Stimulated activated memory B cell treated with anti-CD40 and anti-IgM and Interleukin-4, amounts not matched to agents 10 μg/mL and 1 μg/mL and 100 μg/mL, for 72 hours (primary cell): ENCODE results near the gene DHRS4L2.
"Not testable (repeated sequence)": the region's sequence is repeated elsewhere in the genome, so short reads cannot be mapped to it uniquely, and the experiment has no call there.

Experiments
- ATAC-seq: fragments of 150-1000 bp; cut with Tn5 transposase; 2 replicates; pipeline ENCODE4 v1.10.0; 2021
- H3K27ac Mint-ChIP-seq: one replicate; pipeline ENCODE4 v1.8.0; 2022; ENCODE audit warnings: mild to moderate bottlenecking, mixed read lengths
- H3K27me3 Mint-ChIP-seq: one replicate; pipeline ENCODE4 v1.8.0; 2022; ENCODE audit warnings: mixed read lengths
- H3K36me3 Mint-ChIP-seq: one replicate; pipeline ENCODE4 v1.8.0; 2022; ENCODE audit warnings: mixed read lengths
- H3K4me1 Mint-ChIP-seq: one replicate; pipeline ENCODE4 v1.8.0; 2022; ENCODE audit warnings: mixed read lengths
- H3K4me3 Mint-ChIP-seq: one replicate; pipeline ENCODE4 v1.8.0; 2022; ENCODE audit warnings: mild to moderate bottlenecking, moderate library complexity, mixed read lengths
- H3K9me3 Mint-ChIP-seq: one replicate; pipeline ENCODE4 v1.8.0; 2022; ENCODE audit warnings: mixed read lengths

The DHRS4L2 gene

DNA sequence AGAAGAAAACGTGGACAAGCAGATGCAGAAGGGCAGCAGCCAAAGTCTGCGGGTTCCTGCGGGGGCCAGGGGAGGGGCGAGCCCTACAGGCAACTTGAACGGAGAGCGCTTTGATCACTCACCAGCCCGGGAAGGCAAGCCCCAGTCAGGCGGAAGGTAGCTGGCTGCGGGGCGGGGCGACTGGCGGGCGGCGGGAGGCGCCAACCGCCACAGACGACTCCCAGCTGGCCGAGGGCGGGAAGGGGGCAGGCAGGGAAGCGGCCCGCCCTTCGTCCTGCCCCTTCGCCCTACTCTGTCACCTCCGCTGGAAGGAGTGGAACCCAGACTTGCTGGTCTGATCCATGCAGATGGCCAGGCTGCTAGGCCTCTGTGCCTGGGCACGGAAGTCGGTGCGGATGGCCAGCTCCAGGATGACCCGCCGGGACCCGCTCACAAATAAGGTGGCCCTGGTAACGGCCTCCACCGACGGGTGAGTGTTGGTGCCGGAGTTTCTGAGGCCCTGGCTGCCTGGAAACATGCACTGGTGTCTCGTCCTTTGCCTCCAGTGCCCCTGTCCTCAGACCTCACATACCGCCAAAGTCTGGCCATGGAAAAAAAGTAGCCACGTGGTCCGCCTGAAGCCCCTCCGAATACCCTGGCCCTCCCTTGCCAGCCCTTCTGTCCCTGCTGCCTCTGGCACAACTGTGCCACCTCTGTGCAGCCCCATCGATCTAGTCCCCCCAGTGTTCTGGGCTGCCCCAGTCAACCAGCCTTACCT is at the start of gene DHRS4L2:
TSS of gene DHRS4L2 (plus strand) at position 323 of the 757 bp plus-strand sequence. CDS start at position 342, 19 bp downstream.
- not testable (repeated sequence) for H3K27me3 Mint-ChIP-seq, H3K36me3 Mint-ChIP-seq, H3K9me3 Mint-ChIP-seq
- Mint-ChIP-seq H3K4me3 (peak within 1 kb of the TSS; percentile 82), H3K4me1 (peaks cover 20% of the 10 kb centered on the region), H3K27ac (peak within 1 kb of the TSS; percentile 80)
- ATAC-seq: peak; percentile 92

DNA sequence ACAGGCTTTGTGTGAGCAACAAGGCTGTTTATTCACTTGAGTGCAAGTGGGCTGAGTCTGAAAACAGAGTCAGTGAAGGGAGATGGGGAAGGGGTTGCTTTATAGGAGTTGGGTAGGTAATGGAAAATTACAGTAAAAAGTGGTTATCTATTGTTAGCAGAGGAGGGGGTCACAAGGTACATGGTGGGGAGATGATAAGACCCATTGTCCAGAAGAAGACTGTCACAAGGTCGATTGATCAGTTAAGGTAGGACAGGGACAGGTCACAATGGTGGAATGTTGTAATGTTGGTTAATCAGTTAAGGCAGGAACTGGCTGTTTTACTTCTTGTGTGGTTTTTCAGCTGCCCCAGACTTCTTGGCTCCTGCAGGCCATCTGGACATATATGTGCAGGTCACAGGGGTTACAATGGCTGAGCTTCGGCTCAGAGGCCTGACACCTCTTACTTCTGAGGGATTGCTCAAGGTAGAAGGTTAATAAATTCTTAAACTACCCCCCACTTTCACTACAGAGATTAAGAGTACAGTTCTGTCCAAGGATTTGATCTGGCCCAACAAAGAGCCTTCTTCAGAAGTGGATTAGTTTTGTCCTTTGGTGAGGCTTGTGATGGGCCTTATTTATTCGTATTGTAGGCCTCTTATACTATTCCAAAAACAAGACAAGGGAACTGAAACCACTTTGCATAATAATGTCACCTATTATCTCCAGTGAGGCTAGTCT is 49.0 kb upstream of the DHRS4L2 start:
- no peak for ATAC-seq
- Mint-ChIP-seq H3K36me3 (peaks cover 26% of the 10 kb centered on the region), H3K27me3 (no peaks in the 10 kb centered on the region), H3K27ac (no peak overlapping the region), H3K4me1 (peaks cover 17% of the 10 kb centered on the region), H3K9me3 (no peaks in the 10 kb centered on the region), H3K4me3 (no peak overlapping the region)

DNA sequence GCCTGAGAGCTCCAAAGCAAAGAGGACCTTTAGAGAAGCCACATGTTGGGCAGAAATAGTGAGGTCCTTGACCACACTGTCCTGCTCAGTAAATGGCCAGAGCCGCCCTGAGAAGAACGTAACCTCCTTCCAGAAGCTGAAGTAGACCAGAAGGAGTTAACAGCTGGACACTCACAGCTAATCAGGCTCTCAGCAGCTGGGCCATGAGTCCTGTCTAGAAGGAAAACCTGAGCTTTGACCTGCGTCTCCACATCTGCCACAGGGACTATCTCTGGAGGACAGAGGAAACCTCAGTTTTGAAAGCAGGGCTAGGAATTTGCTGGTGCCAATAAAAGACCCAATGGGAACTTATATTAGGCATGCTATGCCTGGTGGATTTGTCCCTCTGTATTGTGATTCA is 47.5 kb upstream of the DHRS4L2 start:
- Mint-ChIP-seq H3K4me3 (no peak overlapping the region), H3K36me3 (peaks cover 26% of the 10 kb centered on the region), H3K9me3 (no peaks in the 10 kb centered on the region), H3K27me3 (no peaks in the 10 kb centered on the region), H3K4me1 (peaks cover 27% of the 10 kb centered on the region), H3K27ac (no peak overlapping the region)
- no peak for ATAC-seq

DNA sequence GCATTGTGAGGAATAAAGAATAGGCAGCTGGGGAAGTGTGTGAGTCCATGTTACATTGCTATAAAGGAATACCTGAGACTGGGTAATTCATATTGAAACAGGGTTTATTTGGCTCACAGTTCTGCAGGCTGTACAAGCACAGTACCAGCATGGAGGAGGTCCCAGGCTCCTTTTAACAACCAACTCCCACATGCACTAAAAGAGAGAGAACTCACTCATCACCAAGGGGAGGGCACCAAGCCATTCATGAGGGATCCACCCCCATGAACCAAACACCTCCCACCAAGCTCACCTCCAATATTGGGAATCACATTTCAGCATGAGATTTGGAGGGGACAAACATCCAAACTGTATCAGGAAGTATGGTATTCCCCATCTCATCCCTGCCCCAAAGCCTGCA is 47.1 kb upstream of the DHRS4L2 start:
- H3K36me3 Mint-ChIP-seq: peaks cover 26% of the 10 kb centered on the region

DNA sequence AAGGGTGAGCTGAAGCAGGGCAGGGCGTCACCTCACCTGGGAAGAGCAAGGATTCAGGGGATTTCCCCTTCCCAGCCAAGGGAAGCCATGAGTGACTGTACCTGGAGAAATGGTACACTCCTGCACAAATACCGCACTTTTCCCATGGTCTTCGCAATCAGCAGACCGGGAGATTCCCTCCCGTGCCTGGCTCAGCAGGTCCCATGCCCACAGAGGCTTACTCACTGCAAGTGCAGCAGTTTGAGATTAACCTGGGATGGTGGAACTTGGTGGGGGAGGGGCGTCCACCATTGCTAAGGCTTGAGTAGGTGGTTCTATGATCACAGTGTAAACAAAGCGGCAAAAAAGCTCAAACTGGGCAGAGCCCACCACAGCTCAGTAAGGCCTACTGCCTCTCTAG is 46.1 kb upstream of the DHRS4L2 start:
- Mint-ChIP-seq H3K4me3 (no peak overlapping the region), H3K36me3 (peaks cover 26% of the 10 kb centered on the region), H3K4me1 (peaks cover 37% of the 10 kb centered on the region), H3K27ac (no peak overlapping the region), H3K9me3 (no peaks in the 10 kb centered on the region), H3K27me3 (no peaks in the 10 kb centered on the region)
- no peak for ATAC-seq

More for the DNA sequence above, 47.1 kb upstream of the DHRS4L2 start:
- Mint-ChIP-seq H3K4me3 (no peak overlapping the region), H3K4me1 (peaks cover 31% of the 10 kb centered on the region), H3K9me3 (no peaks in the 10 kb centered on the region), H3K27me3 (no peaks in the 10 kb centered on the region), H3K27ac (no peak overlapping the region)
- ATAC-seq: no peak

DNA sequence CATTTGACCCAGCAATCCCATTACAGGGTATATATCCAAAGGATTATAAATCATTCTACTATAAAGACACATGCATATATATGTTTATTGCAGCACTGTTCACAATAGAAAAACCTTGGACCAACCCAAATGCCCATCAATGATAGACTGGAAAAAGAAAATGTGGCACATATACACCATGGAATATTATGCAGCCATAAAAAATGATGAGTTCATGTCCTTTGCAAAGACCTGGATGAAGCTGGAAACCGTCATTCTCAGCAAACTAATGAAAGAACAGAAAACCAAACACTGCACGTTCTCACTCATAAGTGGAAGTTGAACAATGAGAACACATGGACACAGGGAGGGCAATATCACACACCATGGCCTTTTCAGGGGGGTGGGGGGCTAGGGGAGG is 39.7 kb upstream of the DHRS4L2 start:
- not testable (repeated sequence) for H3K4me3 Mint-ChIP-seq, H3K27ac Mint-ChIP-seq, H3K9me3 Mint-ChIP-seq, ATAC-seq, H3K27me3 Mint-ChIP-seq, H3K36me3 Mint-ChIP-seq
- peaks cover 52% of the 10 kb centered on the region for H3K4me1 Mint-ChIP-seq

DNA sequence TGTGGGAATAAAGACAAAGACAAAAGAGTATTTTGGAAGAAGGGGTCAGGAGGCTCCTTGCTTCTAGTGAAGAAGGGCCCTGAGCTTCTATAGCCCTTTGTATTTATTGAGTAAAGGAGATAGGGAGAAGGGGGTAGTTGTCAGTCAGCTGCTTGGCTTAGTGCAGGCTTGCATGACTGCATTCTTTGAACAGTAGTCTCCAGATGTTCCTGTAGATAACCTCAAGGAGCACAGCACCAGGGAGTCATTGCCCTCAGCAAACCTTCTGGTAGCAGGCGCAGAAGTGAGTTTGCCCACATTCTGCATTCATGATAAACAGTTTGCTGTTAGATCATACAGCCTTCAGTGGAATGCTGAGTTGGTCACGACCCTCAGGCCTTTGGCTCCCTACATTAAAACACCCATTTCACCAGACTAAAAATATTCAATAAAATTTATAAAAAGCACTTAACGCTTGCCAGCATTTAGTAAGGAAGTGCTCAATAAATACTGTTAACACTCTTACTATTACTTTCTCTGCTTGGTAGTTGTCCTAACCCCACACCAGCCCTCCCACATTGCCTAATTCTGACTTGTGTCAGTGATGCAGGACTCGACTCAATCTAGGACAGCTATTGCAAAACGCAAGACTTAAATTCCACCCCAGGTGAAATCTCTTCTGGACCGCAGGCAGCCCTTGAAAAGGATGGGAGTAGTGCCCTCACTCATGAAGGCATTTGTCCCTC is 38.2 kb upstream of the DHRS4L2 start:
- no peaks in the 10 kb centered on the region for H3K9me3 Mint-ChIP-seq
- H3K36me3 Mint-ChIP-seq: peaks cover 6% of the 10 kb centered on the region
- no peak for ATAC-seq
- no peaks in the 10 kb centered on the region for H3K27me3 Mint-ChIP-seq
- peaks cover 58% of the 10 kb centered on the region for H3K4me1 Mint-ChIP-seq
- no peak overlapping the region for H3K4me3 Mint-ChIP-seq
- no peak overlapping the region for H3K27ac Mint-ChIP-seq

DNA sequence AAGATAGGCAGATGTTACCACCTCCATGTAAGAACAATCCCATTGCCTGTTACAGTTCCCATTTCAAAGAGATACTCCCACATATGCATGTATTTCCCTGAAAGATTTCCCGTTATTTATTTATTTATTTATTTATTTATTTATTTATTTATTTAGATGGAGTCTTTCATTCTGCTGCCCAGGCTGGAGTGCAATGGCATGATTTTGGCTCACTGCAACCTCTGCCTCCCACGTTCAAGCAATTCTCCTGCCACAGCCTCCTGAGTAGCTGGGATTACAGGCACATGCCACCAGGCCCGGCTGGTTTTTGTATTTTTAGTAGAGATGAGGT is 37.6 kb upstream of the DHRS4L2 start:
- not testable (repeated sequence) for H3K27me3 Mint-ChIP-seq, H3K27ac Mint-ChIP-seq, ATAC-seq, H3K9me3 Mint-ChIP-seq, H3K4me3 Mint-ChIP-seq
- H3K36me3 Mint-ChIP-seq: peaks cover 12% of the 10 kb centered on the region
- peaks cover 53% of the 10 kb centered on the region for H3K4me1 Mint-ChIP-seq

DNA sequence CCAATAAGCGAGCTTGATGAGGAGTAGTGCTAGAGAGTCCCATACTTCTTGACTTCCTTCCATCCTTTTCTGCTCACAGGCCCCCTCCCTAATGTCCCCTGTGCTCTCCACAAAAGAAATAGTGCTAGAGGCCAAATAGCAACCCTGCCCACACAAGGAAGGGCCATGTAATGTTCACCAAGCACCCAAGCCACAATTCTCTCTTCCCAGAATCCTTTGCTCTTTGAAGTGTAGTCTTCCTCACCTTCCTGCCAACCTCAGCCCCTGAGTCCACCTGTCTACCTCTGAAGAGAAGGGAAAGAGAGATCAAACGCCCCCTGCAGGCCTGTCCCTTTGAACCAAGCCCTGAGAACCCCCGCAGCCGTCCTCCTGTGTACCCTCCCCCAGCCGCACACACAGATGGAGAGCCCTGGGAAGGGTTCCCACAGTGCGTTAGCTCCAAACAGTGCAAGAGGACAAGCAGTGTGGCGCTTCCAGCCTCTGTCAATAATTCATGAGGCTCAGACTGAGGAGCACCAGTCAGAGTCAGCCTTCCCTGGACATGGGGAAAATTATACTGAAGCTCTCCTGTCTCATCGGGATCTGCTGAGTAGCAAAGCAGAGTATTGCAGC is 37.0 kb upstream of the DHRS4L2 start:
- Mint-ChIP-seq H3K4me3 (no peak overlapping the region), H3K36me3 (peaks cover 18% of the 10 kb centered on the region), H3K9me3 (no peaks in the 10 kb centered on the region), H3K27ac (no peak overlapping the region), H3K27me3 (no peaks in the 10 kb centered on the region), H3K4me1 (peaks cover 47% of the 10 kb centered on the region)
- no peak for ATAC-seq

DNA sequence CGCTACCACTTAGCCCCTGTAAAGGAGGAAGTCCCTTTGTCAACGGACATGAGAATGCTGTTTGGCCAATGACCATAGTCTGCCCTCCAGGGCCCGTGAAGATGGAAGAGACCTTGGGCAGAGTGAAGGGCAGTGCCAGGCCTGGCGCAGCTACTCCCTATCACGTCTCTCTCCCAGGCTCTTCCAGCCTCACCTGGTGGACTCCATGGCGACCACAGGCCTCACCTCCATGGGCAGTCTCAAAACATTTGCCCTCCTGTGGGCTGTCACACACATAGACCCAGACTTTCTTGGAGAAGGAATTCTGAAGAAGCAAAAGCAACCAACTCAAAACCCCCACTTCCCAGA is 35.6 kb upstream of the DHRS4L2 start:
- Mint-ChIP-seq H3K36me3 (peaks cover 21% of the 10 kb centered on the region), H3K27ac (peak overlapping the region; percentile 79), H3K4me3 (peak overlapping the region; percentile 91), H3K4me1 (peaks cover 36% of the 10 kb centered on the region)
- ATAC-seq, H3K9me3 Mint-ChIP-seq, H3K27me3 Mint-ChIP-seq: not testable (repeated sequence)

DNA sequence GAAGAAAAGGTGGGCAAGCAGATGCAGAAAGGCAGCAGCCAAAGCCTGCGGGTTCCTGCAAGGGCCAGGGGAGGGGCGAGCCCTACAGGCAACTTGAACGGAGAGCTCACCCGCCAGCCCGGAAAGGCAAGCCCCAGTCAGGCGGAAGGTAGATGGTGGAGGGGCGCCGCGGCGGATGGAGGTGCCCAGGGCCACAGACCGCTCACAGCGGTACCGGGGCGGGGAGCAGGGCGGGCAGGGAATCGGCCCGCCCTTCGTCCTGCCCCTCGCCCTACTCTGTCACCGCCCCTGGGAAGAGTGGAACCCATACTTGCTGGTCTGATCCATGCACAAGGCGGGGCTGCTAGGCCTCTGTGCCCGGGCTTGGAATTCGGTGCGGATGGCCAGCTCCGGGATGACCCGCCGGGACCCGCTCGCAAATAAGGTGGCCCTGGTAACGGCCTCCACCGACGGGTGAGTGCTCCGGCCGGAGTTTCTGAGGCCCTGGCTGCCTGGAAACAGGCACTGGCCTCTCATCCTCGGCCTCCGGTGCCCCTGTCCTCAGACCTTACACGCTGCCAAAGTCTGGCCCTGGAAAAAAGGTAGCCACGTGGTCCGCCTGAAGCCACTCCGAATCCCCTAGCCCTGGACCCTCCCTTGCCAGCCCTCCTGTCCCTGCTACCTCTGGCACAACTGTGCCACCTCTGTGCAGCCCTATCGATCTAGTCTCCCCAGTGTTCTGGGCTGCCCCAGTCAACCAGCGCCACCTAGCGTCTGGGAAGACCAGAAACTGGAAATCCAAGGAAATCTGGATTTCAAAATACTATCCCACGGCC is 35.1 kb upstream of the DHRS4L2 start, which contains the start of gene DHRS4:
TSS of gene DHRS4 (plus strand) at position 307 of the 815 bp plus-strand sequence. CDS start at position 326, 19 bp downstream.
- Mint-ChIP-seq H3K9me3 (no peaks in the 10 kb centered on the region), H3K36me3 (peaks cover 21% of the 10 kb centered on the region), H3K4me3 (peak within 1 kb of the TSS; percentile 91), H3K4me1 (peaks cover 31% of the 10 kb centered on the region), H3K27ac (peak within 1 kb of the TSS; percentile 79), H3K27me3 (no peaks in the 10 kb centered on the region)
- peak; percentile 99 for ATAC-seq

DNA sequence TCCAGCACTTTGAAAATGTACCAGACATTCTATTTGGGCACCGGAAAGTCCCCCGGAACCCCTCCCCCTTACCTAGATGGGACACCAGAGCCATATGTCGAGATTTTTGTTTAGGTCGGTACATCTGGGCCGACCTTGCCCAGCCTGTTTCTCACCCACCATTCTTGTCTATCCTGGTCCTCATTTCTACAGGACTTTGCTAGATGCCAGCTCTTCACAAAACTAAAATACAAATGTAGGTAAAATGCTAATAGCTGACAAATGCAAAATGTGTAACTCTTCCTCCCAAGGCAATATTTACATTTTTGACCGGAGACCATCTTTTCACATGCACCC is 34.5 kb upstream of the DHRS4L2 start:
- H3K4me3 Mint-ChIP-seq: peak overlapping the region; percentile 91
- H3K27ac Mint-ChIP-seq: peak overlapping the region; percentile 79
- ATAC-seq: peak; percentile 24
- H3K9me3 Mint-ChIP-seq, H3K27me3 Mint-ChIP-seq: not testable (repeated sequence)
- peaks cover 27% of the 10 kb centered on the region for H3K36me3 Mint-ChIP-seq
- H3K4me1 Mint-ChIP-seq: peaks cover 31% of the 10 kb centered on the region

DNA sequence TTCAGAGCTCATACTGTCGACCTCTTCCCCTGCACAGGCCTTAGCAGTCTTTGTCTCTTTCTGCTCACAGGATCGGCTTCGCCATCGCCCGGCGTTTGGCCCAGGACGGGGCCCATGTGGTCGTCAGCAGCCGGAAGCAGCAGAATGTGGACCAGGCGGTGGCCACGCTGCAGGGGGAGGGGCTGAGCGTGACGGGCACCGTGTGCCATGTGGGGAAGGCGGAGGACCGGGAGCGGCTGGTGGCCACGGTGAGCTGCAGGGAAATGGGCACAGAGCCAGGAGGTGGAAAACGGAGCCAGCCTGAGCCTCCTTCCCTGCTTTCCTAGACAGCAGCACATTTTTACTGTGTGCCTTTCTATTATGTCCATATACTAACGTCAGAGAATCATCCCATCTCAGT is 33.8 kb upstream of the DHRS4L2 start:
- not testable (repeated sequence) for H3K9me3 Mint-ChIP-seq, H3K27me3 Mint-ChIP-seq, ATAC-seq
- peak overlapping the region; percentile 91 for H3K4me3 Mint-ChIP-seq
- peak overlapping the region; percentile 79 for H3K27ac Mint-ChIP-seq
- peaks cover 31% of the 10 kb centered on the region for H3K4me1 Mint-ChIP-seq
- H3K36me3 Mint-ChIP-seq: peaks cover 26% of the 10 kb centered on the region

DNA sequence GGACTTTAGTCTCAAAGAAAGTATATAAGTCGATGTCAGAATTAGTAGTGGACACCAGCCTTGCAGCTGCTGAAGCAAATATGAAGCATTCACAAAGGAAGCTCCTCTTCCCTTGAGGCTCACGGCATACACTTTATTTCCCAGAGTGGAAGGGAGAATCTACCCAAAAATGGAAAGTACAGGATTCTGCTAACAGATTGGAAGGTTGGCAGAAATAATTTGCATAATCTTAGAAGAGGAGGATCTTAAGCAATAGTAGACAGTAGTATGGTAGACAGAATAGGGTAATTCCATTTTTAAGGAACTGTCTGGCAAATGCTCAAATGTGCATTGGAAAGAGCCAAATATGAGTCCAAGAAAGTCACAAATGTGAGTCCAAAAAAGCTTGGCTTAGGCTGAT is 32.9 kb upstream of the DHRS4L2 start:
- ATAC-seq, H3K4me3 Mint-ChIP-seq, H3K27me3 Mint-ChIP-seq, H3K9me3 Mint-ChIP-seq, H3K27ac Mint-ChIP-seq: not testable (repeated sequence)
- Mint-ChIP-seq H3K4me1 (peaks cover 31% of the 10 kb centered on the region), H3K36me3 (peaks cover 21% of the 10 kb centered on the region)
